ENCODE data around the gene SMIM20.

The SMIM20 gene

DNA sequence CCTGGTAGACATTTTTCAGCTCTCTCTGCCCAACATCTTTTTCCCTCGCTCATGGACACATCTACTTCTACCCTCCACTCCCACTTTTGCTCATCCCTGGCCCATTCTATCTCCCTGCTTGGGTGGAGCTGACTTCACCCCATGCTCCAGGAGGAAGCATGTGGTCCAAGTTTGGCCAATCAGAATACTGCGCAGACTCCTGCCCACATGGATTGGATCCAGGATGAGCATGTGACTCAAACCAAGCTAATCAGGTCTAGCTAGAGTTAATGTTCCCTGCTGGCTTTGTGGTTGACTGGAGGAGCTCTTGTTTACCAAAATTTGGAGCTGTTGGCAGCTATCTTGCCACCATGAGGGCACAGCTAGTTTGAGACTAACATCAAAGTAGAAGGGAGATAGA is 22.7 kb downstream of the SMIM20 start:
- no peaks in the 10 kb centered on the region for H3K4me1 ChIP-seq (ENCODE audit: control insufficient read depth, low read length)
- no peak for TF ChIP-seq EZH2phosphoT487 (IDR thresholded peaks at IDR 0.05; ENCODE audit: borderline replicate concordance, low read length)
- TF ChIP-seq, protein P1, sequence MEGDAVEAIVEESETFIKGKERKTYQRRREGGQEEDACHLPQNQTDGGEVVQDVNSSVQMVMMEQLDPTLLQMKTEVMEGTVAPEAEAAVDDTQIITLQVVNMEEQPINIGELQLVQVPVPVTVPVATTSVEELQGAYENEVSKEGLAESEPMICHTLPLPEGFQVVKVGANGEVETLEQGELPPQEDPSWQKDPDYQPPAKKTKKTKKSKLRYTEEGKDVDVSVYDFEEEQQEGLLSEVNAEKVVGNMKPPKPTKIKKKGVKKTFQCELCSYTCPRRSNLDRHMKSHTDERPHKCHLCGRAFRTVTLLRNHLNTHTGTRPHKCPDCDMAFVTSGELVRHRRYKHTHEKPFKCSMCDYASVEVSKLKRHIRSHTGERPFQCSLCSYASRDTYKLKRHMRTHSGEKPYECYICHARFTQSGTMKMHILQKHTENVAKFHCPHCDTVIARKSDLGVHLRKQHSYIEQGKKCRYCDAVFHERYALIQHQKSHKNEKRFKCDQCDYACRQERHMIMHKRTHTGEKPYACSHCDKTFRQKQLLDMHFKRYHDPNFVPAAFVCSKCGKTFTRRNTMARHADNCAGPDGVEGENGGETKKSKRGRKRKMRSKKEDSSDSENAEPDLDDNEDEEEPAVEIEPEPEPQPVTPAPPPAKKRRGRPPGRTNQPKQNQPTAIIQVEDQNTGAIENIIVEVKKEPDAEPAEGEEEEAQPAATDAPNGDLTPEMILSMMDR (IDR thresholded peaks at IDR 0.05; ENCODE audit: low read depth, low read length, poor library complexity, severe bottlenecking), result no peak
- no peaks in the 10 kb centered on the region for H3K9me3 ChIP-seq (ENCODE audit: control insufficient read depth, insufficient read depth, low read length)
- no peaks in the 10 kb centered on the region for H3K79me2 ChIP-seq (ENCODE audit: control insufficient read depth, low read length)
- H3K9me2 ChIP-seq (replicated peaks; ENCODE audit: control insufficient read depth, low read length), result no peaks in the 10 kb centered on the region
- H3K4me3 ChIP-seq (ENCODE audit: low read length), result no peak overlapping the region
- H3K27me3 ChIP-seq (ENCODE audit: control insufficient read depth, low read length), result no peaks in the 10 kb centered on the region
- H3F3A ChIP-seq (ENCODE audit: control insufficient read depth, insufficient read depth), result no peaks in the 10 kb centered on the region
- no peaks in the 10 kb centered on the region for H3K36me3 ChIP-seq (ENCODE audit: control insufficient read depth, low read length)
- no peaks in the 10 kb centered on the region for H4K20me1 ChIP-seq (ENCODE audit: control insufficient read depth, insufficient read depth, low read depth, low read length)
- H3K4me2 ChIP-seq (ENCODE audit: low read length), result no peak overlapping the region
- H3K27ac ChIP-seq (ENCODE audit: low read depth, low read length), result no peak overlapping the region

DNA sequence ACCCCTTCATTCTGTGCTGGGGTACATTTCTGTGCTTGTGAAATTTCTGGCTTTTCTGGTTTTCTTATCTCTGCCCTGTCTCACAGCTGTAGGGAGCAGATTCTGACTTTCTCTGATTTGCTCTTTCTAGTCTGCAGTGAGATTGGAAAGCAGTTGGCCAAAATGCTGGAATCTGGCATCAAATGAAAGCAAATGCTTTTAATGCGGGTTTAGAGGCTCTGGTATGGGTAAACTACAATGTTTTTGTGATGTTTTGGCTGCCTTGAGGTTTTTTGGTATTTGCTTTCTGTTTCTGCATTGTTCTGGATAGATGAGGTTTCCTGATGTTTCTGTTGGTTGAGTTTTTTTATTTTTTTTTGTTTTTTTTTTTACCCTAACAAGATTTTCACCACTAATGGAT is 23.8 kb downstream of the SMIM20 start:
- Histone ChIP-seq H3K9me2 (replicated peaks; ENCODE audit: control insufficient read depth, low read length) (no peaks in the 10 kb centered on the region), H3F3A (ENCODE audit: control insufficient read depth, insufficient read depth) (no peaks in the 10 kb centered on the region), H3K4me3 (ENCODE audit: low read length) (no peak overlapping the region), H3K27me3 (ENCODE audit: control insufficient read depth, low read length) (no peaks in the 10 kb centered on the region), H3K79me2 (ENCODE audit: control insufficient read depth, low read length) (no peaks in the 10 kb centered on the region), H3K9me3 (ENCODE audit: control insufficient read depth, insufficient read depth, low read length) (no peaks in the 10 kb centered on the region), H3K36me3 (ENCODE audit: control insufficient read depth, low read length) (no peaks in the 10 kb centered on the region), H3K4me2 (ENCODE audit: low read length) (no peak overlapping the region), H3K27ac (ENCODE audit: low read depth, low read length) (no peak overlapping the region), H3K4me1 (ENCODE audit: control insufficient read depth, low read length) (no peaks in the 10 kb centered on the region), H4K20me1 (ENCODE audit: control insufficient read depth, insufficient read depth, low read depth, low read length) (no peaks in the 10 kb centered on the region)
- TF ChIP-seq, protein P1 (IDR thresholded peaks at IDR 0.05; ENCODE audit: low read depth, low read length, poor library complexity, severe bottlenecking), result no peak
- no peak for TF ChIP-seq EZH2phosphoT487 (IDR thresholded peaks at IDR 0.05; ENCODE audit: borderline replicate concordance, low read length)

DNA sequence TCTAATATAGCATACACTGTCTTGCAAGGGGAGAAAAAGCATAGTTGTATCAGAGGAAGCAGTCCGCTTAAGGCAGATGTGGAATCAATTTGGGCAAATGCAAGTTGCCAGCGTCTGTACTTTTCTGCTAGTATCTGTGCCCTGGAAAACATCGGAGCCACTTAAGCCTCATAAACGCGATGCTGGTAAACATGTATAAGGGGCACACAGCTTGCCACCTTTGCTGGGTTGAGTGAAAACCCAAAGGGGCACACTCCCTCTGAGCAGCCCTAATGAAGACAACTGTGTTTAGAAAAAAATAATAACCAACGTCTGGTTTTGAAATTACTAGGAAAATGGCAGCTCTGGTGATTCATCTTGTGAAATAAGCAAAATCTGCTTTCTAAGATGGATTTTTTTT is 24.3 kb downstream of the SMIM20 start:
- H3K36me3 ChIP-seq (ENCODE audit: control insufficient read depth, low read length), result no peaks in the 10 kb centered on the region
- H3K4me2 ChIP-seq (ENCODE audit: low read length), result no peak overlapping the region
- TF ChIP-seq EZH2phosphoT487 (IDR thresholded peaks at IDR 0.05; ENCODE audit: borderline replicate concordance, low read length), result no peak
- TF ChIP-seq, protein P1 (IDR thresholded peaks at IDR 0.05; ENCODE audit: low read depth, low read length, poor library complexity, severe bottlenecking), result no peak
- H3K4me3 ChIP-seq (ENCODE audit: low read length), result no peak overlapping the region
- no peaks in the 10 kb centered on the region for H3K9me2 ChIP-seq (replicated peaks; ENCODE audit: control insufficient read depth, low read length)
- no peak overlapping the region for H3K27ac ChIP-seq (ENCODE audit: low read depth, low read length)
- H3K27me3 ChIP-seq (ENCODE audit: control insufficient read depth, low read length), result no peaks in the 10 kb centered on the region
- H3K9me3 ChIP-seq (ENCODE audit: control insufficient read depth, insufficient read depth, low read length), result no peaks in the 10 kb centered on the region
- H4K20me1 ChIP-seq (ENCODE audit: control insufficient read depth, insufficient read depth, low read depth, low read length), result no peaks in the 10 kb centered on the region
- no peaks in the 10 kb centered on the region for H3K4me1 ChIP-seq (ENCODE audit: control insufficient read depth, low read length)
- H3K79me2 ChIP-seq (ENCODE audit: control insufficient read depth, low read length), result no peaks in the 10 kb centered on the region
- H3F3A ChIP-seq (ENCODE audit: control insufficient read depth, insufficient read depth), result no peaks in the 10 kb centered on the region

DNA sequence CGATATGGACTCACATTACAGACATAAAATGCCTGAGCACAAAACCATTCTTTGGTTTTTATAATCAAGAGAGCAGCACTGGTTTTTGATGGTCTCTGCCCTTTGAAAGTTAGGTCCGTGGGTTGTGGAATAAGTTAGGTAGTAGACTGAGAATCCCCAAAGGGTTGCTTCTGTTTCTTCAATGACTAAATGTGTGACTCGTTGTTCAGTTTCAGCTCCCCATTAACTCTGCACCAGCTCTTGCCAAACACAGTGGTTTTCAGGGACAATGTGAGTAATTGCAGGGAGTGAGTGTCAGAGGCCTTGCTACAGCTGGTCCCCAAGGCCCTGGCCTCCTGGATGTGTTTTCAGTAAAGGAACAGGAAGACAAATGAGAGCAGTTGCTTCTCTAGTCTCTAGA is 24.8 kb downstream of the SMIM20 start:
- Histone ChIP-seq H3K36me3 (ENCODE audit: control insufficient read depth, low read length) (no peaks in the 10 kb centered on the region), H3K4me2 (ENCODE audit: low read length) (no peak overlapping the region), H3K4me3 (ENCODE audit: low read length) (no peak overlapping the region), H3K9me2 (replicated peaks; ENCODE audit: control insufficient read depth, low read length) (no peaks in the 10 kb centered on the region), H4K20me1 (ENCODE audit: control insufficient read depth, insufficient read depth, low read depth, low read length) (no peaks in the 10 kb centered on the region), H3K79me2 (ENCODE audit: control insufficient read depth, low read length) (no peaks in the 10 kb centered on the region), H3F3A (ENCODE audit: control insufficient read depth, insufficient read depth) (no peaks in the 10 kb centered on the region), H3K27me3 (ENCODE audit: control insufficient read depth, low read length) (no peaks in the 10 kb centered on the region), H3K4me1 (ENCODE audit: control insufficient read depth, low read length) (no peaks in the 10 kb centered on the region), H3K9me3 (ENCODE audit: control insufficient read depth, insufficient read depth, low read length) (no peaks in the 10 kb centered on the region), H3K27ac (ENCODE audit: low read depth, low read length) (no peak overlapping the region)
- TF ChIP-seq, protein P1 (IDR thresholded peaks at IDR 0.05; ENCODE audit: low read depth, low read length, poor library complexity, severe bottlenecking), result no peak
- TF ChIP-seq EZH2phosphoT487 (IDR thresholded peaks at IDR 0.05; ENCODE audit: borderline replicate concordance, low read length), result no peak

Data from DOHH2 (cell line).